Small intestine (tissue), 7 donors: ENCODE results near the gene ALDOC. TPM values are rescaled to one million over a fixed set of nuclear protein-coding genes. Genes with fewer than 3 reads are reported as not detected.

Experiments
- DNase-seq, 2 donors: peaks; one replicate each; pipeline versions ENCODE4 v3.0.0 to v3.0.0-alpha.2; 2013
- FAIRE-seq: peaks from 2 replicates; lab custom pipeline; 2012; peaks lifted over from hg19 to GRCh38; lab: Jason Lieb, UNC
- H3K27ac ChIP-seq, 3 donors: one replicate each; pipeline ENCODE4 v1.5.1; 2013; ENCODE audit warnings: low read length in 2 of 3, mild to moderate bottlenecking in 2 of 3, control low read depth in 1 of 3, inconsistent platforms in 1 of 3, low read depth in 1 of 3, moderate library complexity in 1 of 3
- H3K27me3 ChIP-seq, 3 donors: one replicate each; pipeline ENCODE4 v1.6.1; 2013; ENCODE audit warnings: low read length in 3 of 3, inconsistent platforms in 1 of 3; ENCODE audit not compliant: control insufficient read depth in 3 of 3, insufficient read depth in 3 of 3
- H3K36me3 ChIP-seq, 3 donors: one replicate each; pipeline ENCODE4 v1.6.1; 2013; ENCODE audit warnings: low read length in 3 of 3, inconsistent platforms in 1 of 3, low read depth in 1 of 3, mild to moderate bottlenecking in 1 of 3, moderate library complexity in 1 of 3; ENCODE audit not compliant: control insufficient read depth in 3 of 3, insufficient read depth in 2 of 3
- H3K4me1 ChIP-seq, 3 donors: one replicate each; pipeline ENCODE4 v1.6.1; 2013; ENCODE audit warnings: low read length in 2 of 3, inconsistent platforms in 1 of 3, low read depth in 1 of 3, mild to moderate bottlenecking in 1 of 3, moderate library complexity in 1 of 3; ENCODE audit not compliant: control insufficient read depth in 3 of 3, insufficient read depth in 2 of 3
- H3K4me3 ChIP-seq, 3 donors: one replicate each; pipeline ENCODE4 v1.5.1; 2013; ENCODE audit warnings: low read length in 3 of 3, control low read depth in 1 of 3, inconsistent platforms in 1 of 3, low read depth in 1 of 3, mild to moderate bottlenecking in 1 of 3, moderate library complexity in 1 of 3
- H3K9me3 ChIP-seq, 2 donors: one replicate each; pipeline ENCODE4 v1.6.1; 2013; ENCODE audit warnings: low read depth in 1 of 2, low read length in 1 of 2; ENCODE audit not compliant: control insufficient read depth in 2 of 2, insufficient read depth in 1 of 2
- WGBS, 3 donors: extraction: QIAGEN DNeasy Blood & Tissue Kit; methylation state at CpG; one replicate each; pipeline ENCODE4 v1.1.7; 2013; 5-methylcytosine and 5-hydroxymethylcytosine counted together
- polyA plus RNA-seq, 4 donors: library from polyadenylated mRNA; stranded (reverse) in 3 of 4; unstranded in 1 of 4; fragments of 200-250 nt in 3 of 4; fragments of 120-200 nt in 1 of 4; gene quantifications; one replicate each; pipeline versions ENCODE4 v1.2.1 to v1.2.3, GENCODE V29; 2013
- donor health status: healthy with polysubstance abuse.
- donor health status: control.
- donor health status: control.
- donor health status: Bipolar disorder and iron deficiency.
- donor health status: healthy.

ALDOC gene
- polyA plus RNA-seq, 4 donors: 27.6 to 85.0 (median 42.9) TPM

GRCh38 chr17:28529013-28529400 is 47.7 kb downstream of the ALDOC start:
- no peak for DNase-seq
- peaks cover 0 to 25% (median 4%) of the 10 kb centered on the region in 3 donors for H3K4me1 ChIP-seq
- H3K4me3 ChIP-seq: no peak overlapping the region
- no peak for FAIRE-seq
- peaks cover 0 to 2% (median 0%) of the 10 kb centered on the region in 3 donors for H3K27me3 ChIP-seq
- H3K27ac ChIP-seq: no peak overlapping the region
- no peaks in the 10 kb centered on the region for H3K9me3 ChIP-seq
- 83 to 87% (median 84%) methylated on average over 3 of the region's 3 CpGs for WGBS, 3 donors
- no peaks in the 10 kb centered on the region for H3K36me3 ChIP-seq

- H3K4me3 ChIP-seq: no peak overlapping the region
- H3K36me3 ChIP-seq: no peaks in the 10 kb centered on the region
- no peaks in the 10 kb centered on the region for H3K9me3 ChIP-seq
- H3K27ac ChIP-seq: no peak overlapping the region
- FAIRE-seq: no peak
- peaks cover 0 to 2% (median 0%) of the 10 kb centered on the region in 3 donors for H3K27me3 ChIP-seq
- 45 to 62% (median 56%) methylated on average over 9 of the region's 9 CpGs for WGBS, 3 donors
- DNase-seq: peak; percentile 26 to 37
- H3K4me1 ChIP-seq: peaks cover 0 to 25% (median 4%) of the 10 kb centered on the region in 3 donors
Measured at GRCh38 chr17:28528327-28529012, 48.2 kb downstream of the ALDOC start.

GRCh38 chr17:28527859-28528258 is 48.8 kb downstream of the ALDOC start:
- Histone ChIP-seq H3K27ac (no peak overlapping the region), H3K4me1 (peaks cover 0 to 25% (median 1%) of the 10 kb centered on the region in 3 donors), H3K36me3 (no peaks in the 10 kb centered on the region), H3K4me3 (no peak overlapping the region), H3K9me3 (no peaks in the 10 kb centered on the region), H3K27me3 (peaks cover 0 to 2% (median 0%) of the 10 kb centered on the region in 3 donors)
- DNase-seq (no peak), FAIRE-seq (no peak)
- 37 to 65% (median 38%) methylated on average over 2 of the region's 2 CpGs for WGBS, 3 donors

GRCh38 chr17:28527181-28527681 is 49.5 kb downstream of the ALDOC start:
- DNase-seq (no peak), FAIRE-seq (no peak)
- 87 to 96% (median 90%) methylated on average over 2 of the region's 2 CpGs for WGBS, 3 donors
- no peak overlapping the region for H3K27ac ChIP-seq
- H3K27me3 ChIP-seq: peaks cover 0 to 2% (median 0%) of the 10 kb centered on the region in 3 donors
- no peak overlapping the region for H3K4me3 ChIP-seq
- no peaks in the 10 kb centered on the region for H3K36me3 ChIP-seq
- no peaks in the 10 kb centered on the region for H3K9me3 ChIP-seq
- H3K4me1 ChIP-seq: peaks cover 0 to 25% (median 0%) of the 10 kb centered on the region in 3 donors

DNA sequence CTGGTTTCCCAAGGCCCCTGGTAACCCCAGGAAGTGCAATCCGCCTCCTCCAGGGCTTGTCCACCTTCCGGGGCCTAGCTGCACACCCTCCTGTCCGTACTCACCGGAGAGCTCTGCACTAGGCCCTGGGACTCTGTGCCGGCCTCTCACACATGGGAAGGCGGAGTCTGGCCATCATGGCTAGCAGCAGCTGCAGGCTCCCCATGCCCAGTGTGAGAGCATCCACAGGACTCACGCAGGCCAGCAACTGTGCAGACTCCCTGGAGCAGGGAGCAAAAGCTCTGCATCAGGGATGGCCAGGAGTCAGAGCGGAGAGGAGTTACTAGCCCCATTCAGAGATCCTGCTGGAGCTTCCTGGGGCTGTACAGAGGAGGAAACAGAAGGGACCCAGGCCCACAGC is 50.3 kb downstream of the ALDOC start:
- Histone ChIP-seq H3K4me3 (no peak overlapping the region), H3K4me1 (peaks cover 0 to 25% (median 0%) of the 10 kb centered on the region in 3 donors), H3K27ac (no peak overlapping the region), H3K27me3 (no peaks in the 10 kb centered on the region), H3K36me3 (no peaks in the 10 kb centered on the region), H3K9me3 (no peaks in the 10 kb centered on the region)
- FAIRE-seq (no peak), DNase-seq (no peak)
- WGBS, 3 donors: 72 to 78% (median 74%) methylated on average over 8 of the region's 8 CpGs

DNA sequence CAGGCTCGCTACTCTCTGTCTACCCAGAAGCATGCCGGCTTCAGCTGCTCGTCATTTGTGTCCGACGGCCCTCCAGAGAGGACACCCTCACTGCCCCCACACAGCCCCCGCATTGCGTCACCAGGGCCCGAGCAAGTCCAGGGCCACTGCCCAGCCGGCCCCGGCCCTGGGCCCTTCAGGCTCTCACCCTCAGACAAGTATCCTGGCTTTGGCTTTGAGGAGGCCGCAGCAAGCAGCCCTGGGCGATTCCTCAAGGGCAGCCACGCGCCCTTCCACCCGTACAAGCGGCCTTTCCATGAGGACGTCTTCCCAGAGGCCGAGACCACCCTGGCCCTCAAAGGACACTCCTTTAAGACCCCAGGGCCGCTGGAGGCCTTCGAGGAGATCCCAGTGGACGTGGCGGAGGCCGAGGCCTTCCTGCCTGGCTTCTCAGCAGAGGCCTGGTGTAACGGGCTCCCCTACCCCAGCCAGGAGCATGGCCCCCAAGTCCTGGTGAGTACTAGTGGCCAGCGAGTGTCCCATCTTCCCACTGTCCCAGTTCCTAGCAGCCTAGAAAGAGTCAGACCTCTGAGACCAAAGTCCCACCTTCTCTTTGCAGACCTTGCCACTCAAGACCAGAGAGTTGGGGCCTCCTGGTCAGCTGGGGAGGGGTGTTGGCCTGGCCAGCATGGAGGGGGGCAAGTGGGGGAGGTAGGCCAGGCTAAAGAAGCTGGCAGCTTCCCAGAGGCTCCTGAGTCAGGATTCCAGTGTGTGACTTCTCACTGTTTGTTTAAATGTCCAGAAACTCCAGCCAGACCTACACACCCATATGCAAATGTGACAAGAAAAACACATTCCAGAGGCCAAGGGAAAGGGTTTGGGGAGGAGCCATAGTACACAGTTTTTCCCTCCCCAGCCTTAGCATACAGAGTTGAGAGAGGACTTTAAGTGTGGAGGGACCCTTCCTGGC is 51.9 kb downstream of the ALDOC start:
- Histone ChIP-seq H3K4me3 (no peak overlapping the region), H3K27me3 (no peaks in the 10 kb centered on the region), H3K4me1 (peaks cover 0 to 25% (median 0%) of the 10 kb centered on the region in 3 donors), H3K9me3 (no peaks in the 10 kb centered on the region), H3K36me3 (no peaks in the 10 kb centered on the region), H3K27ac (peak overlapping the region in 1 of 3 donors; percentile 50)
- FAIRE-seq: no peak
- 80 to 87% (median 81%) methylated on average over 25 of the region's 25 CpGs for WGBS, 3 donors
- DNase-seq: peak; percentile 64 to 78

DNA sequence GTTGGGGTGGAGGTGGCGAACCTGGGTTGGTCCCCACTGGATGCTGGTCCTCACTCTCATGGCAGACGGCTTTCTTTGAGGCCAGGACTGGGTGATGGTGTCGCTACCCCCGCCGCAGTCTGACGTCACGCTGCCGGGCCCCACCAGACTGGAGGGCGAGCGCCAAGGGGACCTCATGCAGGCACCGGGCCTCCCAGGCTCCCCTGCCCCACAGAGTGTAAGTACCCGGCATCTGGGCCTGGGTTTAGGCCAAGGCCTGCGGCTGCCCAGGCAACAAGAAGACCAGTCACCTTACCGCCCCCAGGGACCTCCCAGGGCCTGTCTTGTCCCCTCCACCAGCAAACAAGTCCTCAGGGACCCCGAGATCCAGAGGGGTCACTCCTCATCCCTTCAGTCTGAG is 52.8 kb downstream of the ALDOC start:
- 79 to 89% (median 89%) methylated on average over 12 to 15 of the region's 15 CpGs for WGBS, 3 donors
- no peak for DNase-seq
- H3K36me3 ChIP-seq: no peaks in the 10 kb centered on the region

GRCh38 chr17:28523186-28523585 is 53.5 kb downstream of the ALDOC start:
- Histone ChIP-seq H3K9me3 (no peaks in the 10 kb centered on the region), H3K27me3 (no peaks in the 10 kb centered on the region)
- no peak for DNase-seq

More for the DNA sequence above, 52.8 kb downstream of the ALDOC start:
- Histone ChIP-seq H3K4me1 (peaks cover 0 to 25% (median 0%) of the 10 kb centered on the region in 3 donors), H3K27ac (no peak overlapping the region), H3K27me3 (no peaks in the 10 kb centered on the region), H3K4me3 (no peak overlapping the region), H3K9me3 (no peaks in the 10 kb centered on the region)
- no peak for FAIRE-seq

More at GRCh38 chr17:28523186-28523585, 53.5 kb downstream of the ALDOC start:
- FAIRE-seq: no peak
- H3K36me3 ChIP-seq: no peaks in the 10 kb centered on the region
- peaks cover 0 to 25% (median 0%) of the 10 kb centered on the region in 3 donors for H3K4me1 ChIP-seq
- H3K4me3 ChIP-seq: no peak overlapping the region
- WGBS, 3 donors: 73 to 83% (median 80%) methylated on average over 6 of the region's 6 CpGs
- no peak overlapping the region for H3K27ac ChIP-seq
